GM18861 (cell line): ENCODE data around the gene SYNM.

Experiments used
- ATAC-seq: cut with Tn5 transposase; IDR thresholded peaks from one replicate; pipeline ENCODE4 v1.9.1; 2021; ENCODE audit not compliant: unreplicated experiment

The SYNM gene

DNA sequence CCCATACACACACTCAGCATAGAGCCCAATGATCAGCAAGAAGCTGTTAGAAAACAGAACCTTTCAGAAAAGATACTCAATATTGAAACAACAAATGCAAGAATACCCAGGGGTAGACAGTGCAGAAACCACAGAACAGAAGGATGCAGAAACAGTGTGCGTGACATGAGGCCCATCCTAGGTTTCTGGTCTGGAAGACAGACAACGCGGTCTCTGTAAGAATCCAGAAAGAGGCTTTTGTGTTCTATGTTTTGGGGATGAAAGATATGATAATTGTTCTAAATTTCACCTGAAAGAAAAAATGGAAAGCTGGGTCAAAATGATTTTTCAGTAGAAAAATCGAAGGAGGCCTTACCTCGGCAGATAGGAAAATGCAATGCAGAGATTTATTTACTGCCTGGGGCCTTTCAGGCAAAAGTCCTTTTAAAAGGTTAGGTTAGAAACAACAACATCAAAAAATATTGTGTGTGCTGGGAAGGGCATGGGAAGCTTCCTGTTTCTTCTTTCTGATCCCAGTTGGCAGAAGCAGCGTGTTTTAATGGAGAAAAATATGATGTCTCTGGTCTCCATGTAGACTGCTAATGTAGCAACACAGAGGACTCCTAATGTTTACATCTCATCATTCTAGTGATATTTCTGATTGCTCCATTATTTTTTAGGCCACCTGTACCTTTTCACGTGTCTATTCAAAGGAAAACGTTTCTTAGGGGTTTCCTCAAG, 17.0 kb downstream of the SYNM start:
- ATAC-seq: no peak

GRCh38 chr15:99122831-99123712, 18.2 kb downstream of the SYNM start:
- ATAC-seq: no peak

DNA sequence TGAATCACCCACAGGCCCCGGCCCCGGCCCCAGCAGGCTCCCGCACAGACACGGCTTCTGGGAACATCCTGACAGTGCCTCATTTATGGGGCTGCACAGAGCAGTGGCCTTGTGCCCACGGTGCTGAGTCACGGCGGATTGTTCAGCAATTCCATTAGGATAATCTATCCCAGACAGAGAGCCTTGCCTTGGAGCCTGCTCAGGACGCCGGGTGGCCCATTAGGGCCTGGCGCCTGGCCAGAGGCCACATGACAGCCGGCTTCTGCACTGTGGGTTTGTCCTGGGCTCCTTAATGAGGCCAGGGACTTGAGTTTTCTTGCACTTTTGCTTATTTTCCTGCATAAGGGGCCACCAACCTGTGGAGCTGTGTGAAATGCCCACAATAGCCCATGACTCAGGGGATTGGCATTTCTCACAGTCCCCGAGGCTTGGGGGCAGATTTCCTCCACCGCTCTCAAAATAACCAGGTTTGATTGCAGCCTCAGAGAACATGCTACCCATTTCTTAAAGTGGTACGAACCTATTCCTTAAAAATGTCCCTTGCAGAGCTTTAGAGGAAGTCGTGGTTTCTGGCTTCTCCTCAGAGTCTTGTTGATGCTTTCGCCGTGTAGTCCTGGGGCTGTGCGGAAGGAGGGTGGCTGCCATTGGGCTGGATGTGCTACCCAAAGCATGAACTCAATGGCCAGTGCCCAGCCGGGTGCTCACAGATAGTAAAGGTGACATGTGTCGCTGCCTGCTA, 19.0 kb downstream of the SYNM start:
- no peak for ATAC-seq

- no peak for ATAC-seq
Observed at GRCh38 chr15:99124641-99125040, 19.8 kb downstream of the SYNM start.

DNA sequence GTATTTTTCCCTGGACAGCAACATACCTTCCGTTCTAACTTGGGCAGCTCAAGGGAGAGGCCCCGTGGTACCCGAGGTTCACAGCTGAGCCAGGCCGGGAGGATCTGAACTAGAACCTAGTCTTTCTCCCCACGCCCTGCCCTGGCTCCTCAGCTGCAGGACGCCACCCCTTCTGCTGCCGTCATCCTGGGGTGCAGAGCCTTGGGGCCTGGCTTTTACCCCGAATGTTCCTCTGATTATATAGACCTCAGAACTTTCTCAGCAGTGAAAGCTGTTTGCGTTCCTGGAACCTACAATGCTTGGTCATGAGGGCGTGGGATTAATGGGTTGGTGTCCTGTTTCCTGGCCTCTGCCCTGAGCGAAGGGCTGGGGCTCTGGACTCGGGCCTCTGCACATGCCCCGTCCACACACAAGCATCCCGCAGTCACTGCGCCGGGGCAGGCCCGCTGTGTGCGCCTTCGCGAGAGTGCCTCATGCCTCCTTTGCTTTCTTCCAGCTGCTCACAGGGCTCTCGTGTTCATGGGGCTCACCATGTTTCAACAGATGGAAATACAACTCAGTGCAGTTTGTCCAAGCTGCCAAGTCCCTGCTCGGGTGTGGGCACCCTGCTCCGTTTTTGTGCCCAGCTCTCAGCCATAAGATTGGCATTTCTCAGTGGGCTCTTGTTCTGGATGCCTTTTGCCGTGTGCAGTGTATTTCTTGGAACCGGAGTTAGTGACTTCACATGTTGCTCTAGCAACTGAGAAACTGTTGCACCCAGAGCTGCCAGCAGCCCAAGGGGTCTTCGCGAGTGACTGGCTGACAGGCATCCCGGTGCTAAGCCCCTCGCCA, 20.4 kb downstream of the SYNM start:
- ATAC-seq: no peak

GRCh38 chr15:99126131-99126588, 21.3 kb downstream of the SYNM start:
- ATAC-seq: no peak

GRCh38 chr15:99126930-99127329, 22.1 kb downstream of the SYNM start:
- no peak for ATAC-seq

DNA sequence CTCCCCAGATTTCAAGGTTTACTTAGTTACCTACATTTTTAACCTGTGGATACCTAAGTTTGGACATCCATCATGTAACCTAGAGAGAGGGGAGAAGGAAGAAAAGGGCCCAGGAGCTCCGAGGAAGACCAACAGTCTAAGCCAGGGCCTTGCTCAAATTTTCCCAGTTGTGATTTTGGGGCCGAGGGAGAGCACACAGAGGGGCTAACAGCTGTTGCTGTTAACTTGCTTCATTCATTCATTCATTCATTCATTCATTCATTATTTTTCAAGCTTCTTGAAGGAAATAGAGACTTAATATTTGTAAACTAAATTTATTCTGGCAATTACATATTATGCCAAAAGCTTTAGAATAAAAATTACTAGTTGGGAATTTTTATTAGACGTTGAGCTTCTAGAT, 22.9 kb downstream of the SYNM start:
- no peak for ATAC-seq

DNA sequence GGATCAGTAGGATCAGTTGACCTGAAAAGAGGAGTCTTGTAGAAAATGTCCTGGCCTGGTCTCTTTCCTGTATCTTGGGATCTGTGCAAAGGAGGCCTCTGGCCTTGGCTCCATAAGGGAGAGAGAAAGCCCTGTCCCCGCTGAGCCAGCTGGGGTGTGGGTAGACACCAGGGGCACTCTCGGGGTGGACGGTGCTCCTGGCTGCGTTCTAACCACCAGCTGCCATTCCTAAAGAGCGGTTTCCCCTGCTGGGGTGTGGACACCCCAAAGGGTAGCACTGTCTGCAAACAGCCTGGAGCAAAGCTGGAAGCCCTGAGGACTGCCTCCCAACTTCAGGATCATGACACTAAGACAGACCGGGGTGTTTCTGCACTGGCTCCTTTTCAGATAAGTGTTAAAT, 23.5 kb downstream of the SYNM start:
- no peak for ATAC-seq

DNA sequence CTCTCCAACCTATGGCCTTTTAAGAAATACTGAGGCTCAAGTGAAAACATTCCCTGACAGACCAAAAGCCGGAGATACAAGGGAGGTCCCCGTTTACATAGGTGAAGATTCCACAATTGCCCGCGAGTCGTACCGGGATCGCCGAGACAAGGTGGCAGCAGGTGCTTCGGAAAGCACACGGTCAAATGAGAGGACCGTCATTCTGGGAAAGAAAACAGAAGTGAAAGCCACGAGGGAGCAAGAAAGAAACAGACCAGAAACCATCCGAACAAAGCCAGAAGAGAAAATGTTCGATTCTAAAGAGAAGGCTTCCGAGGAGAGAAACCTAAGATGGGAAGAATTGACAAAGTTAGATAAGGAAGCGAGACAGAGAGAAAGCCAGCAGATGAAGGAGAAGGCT, 24.8 kb downstream of the SYNM start:
- no peak for ATAC-seq

DNA sequence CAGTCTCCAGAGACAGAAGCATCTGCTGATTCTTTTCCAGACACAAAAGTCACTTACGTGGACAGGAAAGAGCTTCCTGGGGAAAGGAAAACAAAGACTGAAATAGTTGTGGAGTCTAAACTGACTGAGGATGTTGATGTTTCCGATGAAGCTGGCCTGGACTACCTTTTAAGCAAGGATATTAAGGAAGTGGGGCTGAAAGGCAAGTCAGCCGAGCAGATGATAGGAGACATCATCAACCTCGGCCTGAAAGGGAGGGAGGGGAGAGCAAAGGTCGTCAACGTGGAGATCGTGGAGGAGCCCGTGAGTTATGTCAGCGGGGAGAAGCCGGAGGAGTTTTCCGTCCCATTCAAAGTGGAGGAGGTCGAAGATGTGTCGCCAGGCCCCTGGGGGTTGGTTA, 25.4 kb downstream of the SYNM start:
- ATAC-seq: no peak

- no peak for ATAC-seq
Observed at GRCh38 chr15:99130765-99131440, 26.0 kb downstream of the SYNM start.

- no peak for ATAC-seq
Observed at GRCh38 chr15:99131441-99132023, 26.7 kb downstream of the SYNM start.

- no peak for ATAC-seq
Observed at GRCh38 chr15:99132122-99132521, 27.2 kb downstream of the SYNM start.

DNA sequence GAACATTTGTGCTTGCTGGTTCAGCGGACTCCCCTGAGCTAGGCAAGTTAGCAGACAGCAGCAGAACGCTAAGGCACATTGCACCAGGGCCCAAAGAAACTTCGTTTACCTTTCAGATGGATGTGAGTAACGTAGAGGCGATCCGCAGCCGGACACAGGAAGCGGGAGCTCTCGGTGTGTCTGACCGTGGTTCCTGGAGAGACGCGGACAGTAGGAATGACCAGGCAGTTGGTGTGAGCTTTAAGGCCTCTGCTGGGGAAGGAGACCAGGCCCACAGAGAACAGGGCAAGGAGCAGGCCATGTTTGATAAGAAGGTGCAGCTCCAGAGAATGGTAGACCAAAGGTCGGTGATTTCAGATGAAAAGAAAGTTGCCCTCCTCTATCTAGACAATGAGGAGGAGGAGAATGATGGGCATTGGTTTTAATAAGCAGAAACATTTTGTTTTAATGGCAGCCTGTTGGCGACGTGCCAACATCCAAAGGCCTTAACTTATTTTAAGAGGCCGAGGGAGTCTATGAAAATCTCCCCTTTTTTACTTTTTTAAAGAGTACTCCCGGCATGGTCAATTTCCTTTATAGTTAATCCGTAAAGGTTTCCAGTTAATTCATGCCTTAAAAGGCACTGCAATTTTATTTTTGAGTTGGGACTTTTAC, 27.9 kb downstream of the SYNM start:
- no peak for ATAC-seq

- ATAC-seq: no peak
Observed at GRCh38 chr15:99134317-99134821, 29.5 kb downstream of the SYNM start.

- no peak for ATAC-seq
Observed at GRCh38 chr15:99135194-99135593, 30.3 kb downstream of the SYNM start.

DNA sequence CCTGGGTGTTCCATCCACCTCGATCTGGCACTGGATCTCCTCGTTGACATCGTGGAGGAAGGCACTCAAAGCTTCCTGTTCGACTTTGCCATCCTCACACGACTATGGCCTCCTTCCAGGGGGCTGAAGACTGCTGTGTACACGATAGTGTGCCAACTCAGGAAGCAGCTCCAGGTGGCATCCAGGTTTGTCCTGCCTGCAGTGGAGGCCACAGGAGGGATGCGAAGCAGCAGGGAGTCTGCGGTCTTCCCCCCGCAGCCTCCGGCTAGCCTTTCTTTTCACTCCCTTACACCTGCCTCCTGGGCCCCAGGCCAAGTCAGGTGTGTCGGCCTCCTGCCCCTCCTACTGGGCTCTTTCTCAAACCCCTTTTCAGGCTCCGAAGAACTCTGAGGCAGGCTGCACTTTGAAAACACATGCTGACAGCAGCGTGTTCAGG, 32.2 kb downstream of the SYNM start:
- no peak for ATAC-seq

GRCh38 chr15:99137877-99138276, 33.0 kb downstream of the SYNM start:
- ATAC-seq: no peak
